GM23338 (cell line): ENCODE results near the gene OSBPL6. TPM values are rescaled to one million over a fixed set of nuclear protein-coding genes. Genes with fewer than 3 reads are reported as not detected.

Source experiments
- ATAC-seq: fragments of 200-7000 bp; cut with Tn5 transposase; 3 replicates; pipeline ENCODE4 v1.9.1; 2020
- DNase-seq: peaks from one replicate; pipeline ENCODE4 v3.0.0-alpha.2; 2015; ENCODE audit warnings: low spot score
- H2AFZ ChIP-seq: fragments of 200-600 bp; sonication (generic); 2 replicates; pipeline ENCODE4 v1.8.0; 2016; ENCODE audit warnings: antibody characterized with exemption, mild to moderate bottlenecking, moderate library complexity
- H3F3A ChIP-seq: fragments of 200-600 bp; sonication (generic); replicated peaks from 2 replicates; pipeline ENCODE4 v1.8.0; 2017; ENCODE audit warnings: antibody characterized with exemption, mixed run types, low read depth
- H3K27ac ChIP-seq: fragments of 200-600 bp; sonication (generic); 2 replicates; pipeline ENCODE4 v1.6.1; 2016; ENCODE audit warnings: low read depth
- H3K27me3 ChIP-seq: fragments of 200-600 bp; sonication (generic); 2 replicates; pipeline ENCODE4 v1.8.0; 2016; ENCODE audit warnings: mild to moderate bottlenecking, mixed run types, moderate library complexity; ENCODE audit not compliant: insufficient read depth
- H3K36me3 ChIP-seq: fragments of 200-600 bp; sonication (generic); 2 replicates; pipeline ENCODE4 v1.8.0; 2016; ENCODE audit warnings: mild to moderate bottlenecking; ENCODE audit not compliant: insufficient read depth
- H3K4me1 ChIP-seq: fragments of 200-600 bp; sonication (generic); 2 replicates; pipeline ENCODE4 v1.8.0; 2016; ENCODE audit warnings: mild to moderate bottlenecking, moderate library complexity; ENCODE audit not compliant: insufficient read depth
- H3K4me2 ChIP-seq: fragments of 200-600 bp; sonication (generic); 2 replicates; pipeline ENCODE4 v1.7.1; 2017; ENCODE audit warnings: mixed run types
- H3K4me3 ChIP-seq: fragments of 200-600 bp; sonication (generic); 2 replicates; pipeline ENCODE4 v1.6.1; 2016; ENCODE audit warnings: mixed run types
- H3K79me2 ChIP-seq: fragments of 200-600 bp; sonication (generic); replicated peaks from 2 replicates; pipeline ENCODE4 v1.8.0; 2017; ENCODE audit warnings: mild to moderate bottlenecking; ENCODE audit not compliant: insufficient read depth
- H3K9me2 ChIP-seq: fragments of 200-600 bp; sonication (generic); 2 replicates; pipeline ENCODE4 v1.8.0; 2017; ENCODE audit not compliant: insufficient read depth
- H4K20me1 ChIP-seq: fragments of 200-600 bp; sonication (generic); replicated peaks from 2 replicates; pipeline ENCODE4 v1.8.0; 2017; ENCODE audit warnings: mild to moderate bottlenecking; ENCODE audit not compliant: insufficient read depth
- H3K27ac Mint-ChIP-seq: 2 replicates; pipeline ENCODE4 v1.8.0; 2020; ENCODE audit warnings: inconsistent platforms, mild to moderate bottlenecking, moderate library complexity, mixed read lengths
- H3K27me3 Mint-ChIP-seq: 3 replicates; pipeline ENCODE4 v1.8.0; 2022; ENCODE audit warnings: low read depth, mild to moderate bottlenecking, moderate library complexity, mixed read lengths, inconsistent platforms; ENCODE audit not compliant: insufficient read depth, poor library complexity
- H3K36me3 Mint-ChIP-seq: 3 replicates; pipeline ENCODE4 v1.8.0; 2021; ENCODE audit warnings: low read depth, mild to moderate bottlenecking, inconsistent platforms, moderate library complexity, mixed read lengths
- H3K4me1 Mint-ChIP-seq: 3 replicates; pipeline ENCODE4 v1.8.0; 2020; ENCODE audit warnings: mild to moderate bottlenecking, inconsistent platforms, mixed read lengths
- H3K4me3 Mint-ChIP-seq: 3 replicates; pipeline ENCODE4 v1.8.0; 2021; ENCODE audit warnings: moderate library complexity, mild to moderate bottlenecking, inconsistent platforms, mixed read lengths
- H3K9me3 Mint-ChIP-seq: 3 replicates; pipeline ENCODE4 v1.8.0; 2020; ENCODE audit warnings: moderate library complexity, mild to moderate bottlenecking, inconsistent platforms, mixed read lengths
- CREB1 ChIP-seq: fragments of 250-450 bp; sonication (Bioruptor Pico); IDR thresholded peaks from 2 replicates; pipeline ENCODE4 v1.5.0; 2020; ENCODE audit warnings: low read depth, mild to moderate bottlenecking, moderate library complexity
- EZH2 ChIP-seq: fragments of 200-600 bp; sonication (generic); IDR thresholded peaks from one replicate; pipeline ENCODE4 v1.8.0; 2017; ENCODE audit warnings: antibody characterized with exemption, mild to moderate bottlenecking, low read depth; ENCODE audit not compliant: unreplicated experiment
- EZH2phosphoT487 ChIP-seq: fragments of 200-600 bp; sonication (generic); IDR thresholded peaks from one replicate; pipeline ENCODE4 v1.8.1; 2018; ENCODE audit warnings: antibody characterized with exemption; ENCODE audit not compliant: unreplicated experiment
- JUNB ChIP-seq: IDR thresholded peaks from one replicate; pipeline ENCODE4 v1.6.1; 2016; ENCODE audit warnings: antibody characterized with exemption; ENCODE audit not compliant: unreplicated experiment
- NANOG ChIP-seq: IDR thresholded peaks from 2 replicates; pipeline ENCODE4 v1.6.1; 2016; ENCODE audit warnings: antibody characterized with exemption, borderline replicate concordance
- POLR2AphosphoS5 ChIP-seq: IDR thresholded peaks from 2 replicates; pipeline ENCODE4 v1.6.1; 2016; ENCODE audit warnings: antibody characterized with exemption, low read depth
- STAT1 ChIP-seq: IDR thresholded peaks from one replicate; pipeline ENCODE4 v1.6.1; 2016; ENCODE audit warnings: antibody characterized with exemption; ENCODE audit not compliant: unreplicated experiment
- ZNF331 ChIP-seq: fragments of 250-450 bp; sonication (Bioruptor Pico); IDR thresholded peaks from 2 replicates; pipeline ENCODE4 v1.5.0; 2020; ENCODE audit warnings: low read depth, mild to moderate bottlenecking, moderate library complexity
- polyA plus RNA-seq: library from polyadenylated mRNA; unstranded; fragments of >200 nt; fragmentation: Nextera tagmentation; extraction: Ambion mirVana; gene quantifications from 2 replicates; pipeline ENCODE4 v1.2.1, GENCODE V29; 2016
- total RNA-seq: library from RNA; depleted of rRNA; stranded (reverse); fragments of >200 nt; shearing (Covaris generic); gene quantifications from 2 replicates; pipeline ENCODE4 v1.2.3, GENCODE V29; 2014
- TF ChIP-seq, protein P1 (sequence below): IDR thresholded peaks from one replicate; pipeline ENCODE4 v1.6.1; 2018; ENCODE audit warnings: antibody characterized with exemption; ENCODE audit not compliant: unreplicated experiment
- TF ChIP-seq, protein P2 (sequence below), 2 experiments: fragments of 200-600 bp in 1 of 2; sonication (generic) in 1 of 2; conservative IDR thresholded peaks; 2 replicates each; pipeline versions ENCODE4 v1.5.1 to v1.6.1; 2016 to 2017; ENCODE audit warnings: antibody characterized with exemption in 2 of 2, low read depth in 2 of 2, mild to moderate bottlenecking in 2 of 2, moderate library complexity in 1 of 2
- TF ChIP-seq, protein P3 (sequence below): IDR thresholded peaks from 2 replicates; pipeline ENCODE4 v1.6.1; 2016; ENCODE audit warnings: antibody characterized with exemption
- TF ChIP-seq, protein P4 (sequence below): fragments of 250-450 bp; sonication (Bioruptor Pico); IDR thresholded peaks from 2 replicates; pipeline ENCODE4 v1.5.0; 2020; ENCODE audit warnings: mild to moderate bottlenecking, moderate library complexity

OSBPL6 gene
- total and polyA plus RNA-seq, 2 experiments from 2014 or later = 6.0 to 8.5 TPM

DNA sequence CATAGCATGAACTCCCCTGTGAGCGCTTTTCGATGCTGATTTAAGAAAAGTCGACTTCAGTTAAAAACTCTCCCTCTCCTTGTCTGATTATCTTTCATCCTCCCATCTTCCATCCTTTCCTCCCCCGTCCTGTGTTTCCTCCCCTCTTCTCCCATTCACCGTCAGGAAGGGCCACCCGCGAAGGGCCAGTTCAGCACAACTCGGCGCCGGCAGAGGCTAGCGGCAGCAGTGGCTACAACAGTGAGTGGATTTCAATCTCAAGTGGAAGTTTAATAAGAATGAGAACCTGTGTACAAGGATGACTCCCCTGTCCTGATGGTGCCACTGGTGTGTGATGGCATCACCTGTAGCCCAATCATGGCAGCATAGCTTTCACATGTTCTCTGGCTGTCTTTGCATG is 149.8 kb downstream of the OSBPL6 start (continued):
- TF ChIP-seq, protein P1, sequence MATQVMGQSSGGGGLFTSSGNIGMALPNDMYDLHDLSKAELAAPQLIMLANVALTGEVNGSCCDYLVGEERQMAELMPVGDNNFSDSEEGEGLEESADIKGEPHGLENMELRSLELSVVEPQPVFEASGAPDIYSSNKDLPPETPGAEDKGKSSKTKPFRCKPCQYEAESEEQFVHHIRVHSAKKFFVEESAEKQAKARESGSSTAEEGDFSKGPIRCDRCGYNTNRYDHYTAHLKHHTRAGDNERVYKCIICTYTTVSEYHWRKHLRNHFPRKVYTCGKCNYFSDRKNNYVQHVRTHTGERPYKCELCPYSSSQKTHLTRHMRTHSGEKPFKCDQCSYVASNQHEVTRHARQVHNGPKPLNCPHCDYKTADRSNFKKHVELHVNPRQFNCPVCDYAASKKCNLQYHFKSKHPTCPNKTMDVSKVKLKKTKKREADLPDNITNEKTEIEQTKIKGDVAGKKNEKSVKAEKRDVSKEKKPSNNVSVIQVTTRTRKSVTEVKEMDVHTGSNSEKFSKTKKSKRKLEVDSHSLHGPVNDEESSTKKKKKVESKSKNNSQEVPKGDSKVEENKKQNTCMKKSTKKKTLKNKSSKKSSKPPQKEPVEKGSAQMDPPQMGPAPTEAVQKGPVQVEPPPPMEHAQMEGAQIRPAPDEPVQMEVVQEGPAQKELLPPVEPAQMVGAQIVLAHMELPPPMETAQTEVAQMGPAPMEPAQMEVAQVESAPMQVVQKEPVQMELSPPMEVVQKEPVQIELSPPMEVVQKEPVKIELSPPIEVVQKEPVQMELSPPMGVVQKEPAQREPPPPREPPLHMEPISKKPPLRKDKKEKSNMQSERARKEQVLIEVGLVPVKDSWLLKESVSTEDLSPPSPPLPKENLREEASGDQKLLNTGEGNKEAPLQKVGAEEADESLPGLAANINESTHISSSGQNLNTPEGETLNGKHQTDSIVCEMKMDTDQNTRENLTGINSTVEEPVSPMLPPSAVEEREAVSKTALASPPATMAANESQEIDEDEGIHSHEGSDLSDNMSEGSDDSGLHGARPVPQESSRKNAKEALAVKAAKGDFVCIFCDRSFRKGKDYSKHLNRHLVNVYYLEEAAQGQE = no peak
- TF ChIP-seq JUNB (no peak), NANOG (no peak), STAT1 (no peak), EZH2phosphoT487 (no peak), CREB1 (no peak)
- TF ChIP-seq, protein P2, sequence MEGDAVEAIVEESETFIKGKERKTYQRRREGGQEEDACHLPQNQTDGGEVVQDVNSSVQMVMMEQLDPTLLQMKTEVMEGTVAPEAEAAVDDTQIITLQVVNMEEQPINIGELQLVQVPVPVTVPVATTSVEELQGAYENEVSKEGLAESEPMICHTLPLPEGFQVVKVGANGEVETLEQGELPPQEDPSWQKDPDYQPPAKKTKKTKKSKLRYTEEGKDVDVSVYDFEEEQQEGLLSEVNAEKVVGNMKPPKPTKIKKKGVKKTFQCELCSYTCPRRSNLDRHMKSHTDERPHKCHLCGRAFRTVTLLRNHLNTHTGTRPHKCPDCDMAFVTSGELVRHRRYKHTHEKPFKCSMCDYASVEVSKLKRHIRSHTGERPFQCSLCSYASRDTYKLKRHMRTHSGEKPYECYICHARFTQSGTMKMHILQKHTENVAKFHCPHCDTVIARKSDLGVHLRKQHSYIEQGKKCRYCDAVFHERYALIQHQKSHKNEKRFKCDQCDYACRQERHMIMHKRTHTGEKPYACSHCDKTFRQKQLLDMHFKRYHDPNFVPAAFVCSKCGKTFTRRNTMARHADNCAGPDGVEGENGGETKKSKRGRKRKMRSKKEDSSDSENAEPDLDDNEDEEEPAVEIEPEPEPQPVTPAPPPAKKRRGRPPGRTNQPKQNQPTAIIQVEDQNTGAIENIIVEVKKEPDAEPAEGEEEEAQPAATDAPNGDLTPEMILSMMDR (conservative IDR thresholded peaks at IDR 0.05; ENCODE audit: low read depth in 2 of 2) = no peak
- TF ChIP-seq, protein P3, sequence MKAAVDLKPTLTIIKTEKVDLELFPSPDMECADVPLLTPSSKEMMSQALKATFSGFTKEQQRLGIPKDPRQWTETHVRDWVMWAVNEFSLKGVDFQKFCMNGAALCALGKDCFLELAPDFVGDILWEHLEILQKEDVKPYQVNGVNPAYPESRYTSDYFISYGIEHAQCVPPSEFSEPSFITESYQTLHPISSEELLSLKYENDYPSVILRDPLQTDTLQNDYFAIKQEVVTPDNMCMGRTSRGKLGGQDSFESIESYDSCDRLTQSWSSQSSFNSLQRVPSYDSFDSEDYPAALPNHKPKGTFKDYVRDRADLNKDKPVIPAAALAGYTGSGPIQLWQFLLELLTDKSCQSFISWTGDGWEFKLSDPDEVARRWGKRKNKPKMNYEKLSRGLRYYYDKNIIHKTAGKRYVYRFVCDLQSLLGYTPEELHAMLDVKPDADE = no peak

DNA sequence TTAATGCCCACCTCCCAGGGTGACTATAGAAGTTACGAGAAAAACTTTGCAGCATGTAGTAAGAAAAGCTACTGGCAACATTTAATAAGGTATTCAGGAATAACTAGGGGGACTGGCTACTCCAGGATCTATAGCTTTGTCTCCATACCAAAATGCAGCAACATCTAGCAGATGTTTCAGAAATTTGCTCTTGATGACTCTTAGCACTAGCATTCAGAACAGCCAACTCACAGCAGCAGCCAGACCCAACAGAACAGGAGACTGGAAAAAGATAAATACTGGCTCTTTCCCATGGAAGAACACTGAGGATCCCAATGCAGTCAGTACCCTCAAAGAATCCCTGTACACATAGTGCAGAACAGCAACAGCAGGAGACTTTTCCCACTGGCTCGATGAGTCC is 151.6 kb downstream of the OSBPL6 start:
- Histone ChIP-seq H3K27ac (no peak overlapping the region), H3K36me3 (no peaks in the 10 kb centered on the region), H3K4me1 (no peaks in the 10 kb centered on the region), H3K4me3 (no peak overlapping the region), H4K20me1 (no peaks in the 10 kb centered on the region; the same call in 1 of the 2 replicates), H3K9me2 (no peaks in the 10 kb centered on the region), H3K79me2 (no peaks in the 10 kb centered on the region), H2AFZ (no peak overlapping the region), H3F3A (no peaks in the 10 kb centered on the region), H3K27me3 (no peaks in the 10 kb centered on the region), H3K4me2 (no peak overlapping the region)
- Mint-ChIP-seq H3K4me3 (no peak overlapping the region), H3K4me1 (peaks cover 5% of the 10 kb centered on the region; the same call in 2 of the 3 replicates), H3K27me3 (peaks cover 2% of the 10 kb centered on the region), H3K36me3 (no peaks in the 10 kb centered on the region), H3K27ac (no peak overlapping the region), H3K9me3 (no peaks in the 10 kb centered on the region)
- ATAC-seq (no peak), DNase-seq (no peak)
- no peak for TF ChIP-seq CREB1
- TF ChIP-seq POLR2AphosphoS5 = no peak
- no peak for TF ChIP-seq EZH2
- TF ChIP-seq, protein P4, sequence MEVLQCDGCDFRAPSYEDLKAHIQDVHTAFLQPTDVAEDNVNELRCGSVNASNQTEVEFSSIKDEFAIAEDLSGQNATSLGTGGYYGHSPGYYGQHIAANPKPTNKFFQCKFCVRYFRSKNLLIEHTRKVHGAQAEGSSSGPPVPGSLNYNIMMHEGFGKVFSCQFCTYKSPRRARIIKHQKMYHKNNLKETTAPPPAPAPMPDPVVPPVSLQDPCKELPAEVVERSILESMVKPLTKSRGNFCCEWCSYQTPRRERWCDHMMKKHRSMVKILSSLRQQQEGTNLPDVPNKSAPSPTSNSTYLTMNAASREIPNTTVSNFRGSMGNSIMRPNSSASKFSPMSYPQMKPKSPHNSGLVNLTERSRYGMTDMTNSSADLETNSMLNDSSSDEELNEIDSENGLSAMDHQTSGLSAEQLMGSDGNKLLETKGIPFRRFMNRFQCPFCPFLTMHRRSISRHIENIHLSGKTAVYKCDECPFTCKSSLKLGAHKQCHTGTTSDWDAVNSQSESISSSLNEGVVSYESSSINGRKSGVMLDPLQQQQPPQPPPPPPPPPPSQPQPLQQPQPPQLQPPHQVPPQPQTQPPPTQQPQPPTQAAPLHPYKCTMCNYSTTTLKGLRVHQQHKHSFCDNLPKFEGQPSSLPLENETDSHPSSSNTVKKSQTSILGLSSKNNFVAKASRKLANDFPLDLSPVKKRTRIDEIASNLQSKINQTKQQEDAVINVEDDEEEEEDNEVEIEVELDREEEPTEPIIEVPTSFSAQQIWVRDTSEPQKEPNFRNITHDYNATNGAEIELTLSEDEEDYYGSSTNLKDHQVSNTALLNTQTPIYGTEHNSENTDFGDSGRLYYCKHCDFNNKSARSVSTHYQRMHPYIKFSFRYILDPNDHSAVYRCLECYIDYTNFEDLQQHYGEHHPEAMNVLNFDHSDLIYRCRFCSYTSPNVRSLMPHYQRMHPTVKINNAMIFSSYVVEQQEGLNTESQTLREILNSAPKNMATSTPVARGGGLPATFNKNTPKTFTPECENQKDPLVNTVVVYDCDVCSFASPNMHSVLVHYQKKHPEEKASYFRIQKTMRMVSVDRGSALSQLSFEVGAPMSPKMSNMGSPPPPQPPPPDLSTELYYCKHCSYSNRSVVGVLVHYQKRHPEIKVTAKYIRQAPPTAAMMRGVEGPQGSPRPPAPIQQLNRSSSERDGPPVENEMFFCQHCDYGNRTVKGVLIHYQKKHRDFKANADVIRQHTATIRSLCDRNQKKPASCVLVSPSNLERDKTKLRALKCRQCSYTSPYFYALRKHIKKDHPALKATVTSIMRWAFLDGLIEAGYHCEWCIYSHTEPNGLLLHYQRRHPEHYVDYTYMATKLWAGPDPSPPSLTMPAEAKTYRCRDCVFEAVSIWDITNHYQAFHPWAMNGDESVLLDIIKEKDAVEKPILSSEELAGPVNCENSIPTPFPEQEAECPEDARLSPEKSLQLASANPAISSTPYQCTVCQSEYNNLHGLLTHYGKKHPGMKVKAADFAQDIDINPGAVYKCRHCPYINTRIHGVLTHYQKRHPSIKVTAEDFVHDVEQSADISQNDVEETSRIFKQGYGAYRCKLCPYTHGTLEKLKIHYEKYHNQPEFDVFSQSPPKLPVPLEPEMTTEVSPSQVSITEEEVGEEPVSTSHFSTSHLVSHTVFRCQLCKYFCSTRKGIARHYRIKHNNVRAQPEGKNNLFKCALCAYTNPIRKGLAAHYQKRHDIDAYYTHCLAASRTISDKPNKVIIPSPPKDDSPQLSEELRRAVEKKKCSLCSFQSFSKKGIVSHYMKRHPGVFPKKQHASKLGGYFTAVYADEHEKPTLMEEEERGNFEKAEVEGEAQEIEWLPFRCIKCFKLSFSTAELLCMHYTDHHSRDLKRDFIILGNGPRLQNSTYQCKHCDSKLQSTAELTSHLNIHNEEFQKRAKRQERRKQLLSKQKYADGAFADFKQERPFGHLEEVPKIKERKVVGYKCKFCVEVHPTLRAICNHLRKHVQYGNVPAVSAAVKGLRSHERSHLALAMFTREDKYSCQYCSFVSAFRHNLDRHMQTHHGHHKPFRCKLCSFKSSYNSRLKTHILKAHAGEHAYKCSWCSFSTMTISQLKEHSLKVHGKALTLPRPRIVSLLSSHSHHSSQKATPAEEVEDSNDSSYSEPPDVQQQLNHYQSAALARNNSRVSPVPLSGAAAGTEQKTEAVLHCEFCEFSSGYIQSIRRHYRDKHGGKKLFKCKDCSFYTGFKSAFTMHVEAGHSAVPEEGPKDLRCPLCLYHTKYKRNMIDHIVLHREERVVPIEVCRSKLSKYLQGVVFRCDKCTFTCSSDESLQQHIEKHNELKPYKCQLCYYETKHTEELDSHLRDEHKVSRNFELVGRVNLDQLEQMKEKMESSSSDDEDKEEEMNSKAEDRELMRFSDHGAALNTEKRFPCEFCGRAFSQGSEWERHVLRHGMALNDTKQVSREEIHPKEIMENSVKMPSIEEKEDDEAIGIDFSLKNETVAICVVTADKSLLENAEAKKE (CRISPR knock-in tag) = no peak
- TF ChIP-seq ZNF331 (CRISPR knock-in tag) = no peak
- no peak for TF ChIP-seq STAT1
- TF ChIP-seq EZH2phosphoT487 = no peak
- TF ChIP-seq, protein P3 = no peak
